Smooth muscle cell (in vitro differentiated cells): Measurements from ENCODE around the gene CALML3. TPM values are rescaled to one million over a fixed set of nuclear protein-coding genes. Genes with fewer than 3 reads are reported as not detected.

ENCODE experiments used
- DNase-seq: peaks from one replicate; lab custom pipeline; 2025; ENCODE audit not compliant: unreplicated experiment; lab: John Stamatoyannopoulos, UW
- H2AFZ ChIP-seq: fragments of 200-600 bp; sonication (generic); 2 replicates; pipeline ENCODE4 v1.6.0; 2016; ENCODE audit warnings: antibody characterized with exemption, low read depth, mild to moderate bottlenecking
- H3F3A ChIP-seq: fragments of 200-600 bp; sonication (generic); 2 replicates; pipeline ENCODE4 v1.6.0; 2017; ENCODE audit warnings: antibody characterized with exemption, low read depth
- H3K27ac ChIP-seq: fragments of 200-600 bp; sonication (generic); 2 replicates; pipeline ENCODE4 v1.5.1; 2016; ENCODE audit warnings: low read depth, mild to moderate bottlenecking
- H3K27me3 ChIP-seq: fragments of 200-600 bp; sonication (generic); 2 replicates; pipeline ENCODE4 v1.6.1; 2016; ENCODE audit warnings: low read depth, mild to moderate bottlenecking
- H3K36me3 ChIP-seq: fragments of 200-600 bp; sonication (generic); 2 replicates; pipeline ENCODE4 v1.5.1; 2016; ENCODE audit warnings: low read depth
- H3K4me1 ChIP-seq: fragments of 200-600 bp; sonication (generic); 2 replicates; pipeline ENCODE4 v1.5.1; 2016; ENCODE audit warnings: low read depth
- H3K4me2 ChIP-seq: fragments of 200-600 bp; sonication (generic); 2 replicates; pipeline ENCODE4 v1.6.0; 2016; ENCODE audit warnings: mild to moderate bottlenecking
- H3K4me3 ChIP-seq: fragments of 200-600 bp; sonication (generic); 2 replicates; pipeline ENCODE4 v1.5.1; 2016; ENCODE audit warnings: mild to moderate bottlenecking
- H3K79me2 ChIP-seq: fragments of 200-600 bp; sonication (generic); 2 replicates; pipeline ENCODE4 v1.6.0; 2016; ENCODE audit warnings: low read depth, mild to moderate bottlenecking
- H3K9ac ChIP-seq: fragments of 200-600 bp; sonication (generic); 2 replicates; pipeline ENCODE4 v1.6.0; 2016; ENCODE audit warnings: low read depth
- H3K9me3 ChIP-seq: fragments of 200-600 bp; sonication (generic); replicated peaks from 2 replicates; pipeline ENCODE4 v1.5.1; 2016; ENCODE audit warnings: low read depth
- H4K20me1 ChIP-seq: fragments of 200-600 bp; sonication (generic); 2 replicates; pipeline ENCODE4 v1.6.0; 2016; ENCODE audit warnings: low read depth
- WGBS: methylation state at CpG from one replicate; pipeline ENCODE4 v1.1.7; 2016; ENCODE audit warnings: low lambda C conversion rate; 5-methylcytosine and 5-hydroxymethylcytosine counted together
- polyA plus RNA-seq: library from polyadenylated mRNA; unstranded; fragments of >200 nt; fragmentation: Nextera tagmentation; extraction: Ambion mirVana; gene quantifications from 2 replicates; pipeline ENCODE4 v1.2.1, GENCODE V29; 2016
- total RNA-seq: library from RNA; depleted of rRNA; stranded (reverse); fragments of >200 nt; gene quantifications from 2 replicates; pipeline ENCODE4 v1.2.3, GENCODE V29; 2014
- TF ChIP-seq, protein P1 (sequence below): fragments of 200-600 bp; sonication (generic); IDR thresholded peaks from 2 replicates; pipeline ENCODE4 v1.5.1; 2017; ENCODE audit warnings: borderline replicate concordance, mild to moderate bottlenecking, antibody characterized with exemption; ENCODE audit not compliant: insufficient read depth, poor library complexity, severe bottlenecking

The CALML3 gene
- total and polyA plus RNA-seq, 2 experiments from 2014 or later, result 0.49 TPM; not detected in 1

DNA sequence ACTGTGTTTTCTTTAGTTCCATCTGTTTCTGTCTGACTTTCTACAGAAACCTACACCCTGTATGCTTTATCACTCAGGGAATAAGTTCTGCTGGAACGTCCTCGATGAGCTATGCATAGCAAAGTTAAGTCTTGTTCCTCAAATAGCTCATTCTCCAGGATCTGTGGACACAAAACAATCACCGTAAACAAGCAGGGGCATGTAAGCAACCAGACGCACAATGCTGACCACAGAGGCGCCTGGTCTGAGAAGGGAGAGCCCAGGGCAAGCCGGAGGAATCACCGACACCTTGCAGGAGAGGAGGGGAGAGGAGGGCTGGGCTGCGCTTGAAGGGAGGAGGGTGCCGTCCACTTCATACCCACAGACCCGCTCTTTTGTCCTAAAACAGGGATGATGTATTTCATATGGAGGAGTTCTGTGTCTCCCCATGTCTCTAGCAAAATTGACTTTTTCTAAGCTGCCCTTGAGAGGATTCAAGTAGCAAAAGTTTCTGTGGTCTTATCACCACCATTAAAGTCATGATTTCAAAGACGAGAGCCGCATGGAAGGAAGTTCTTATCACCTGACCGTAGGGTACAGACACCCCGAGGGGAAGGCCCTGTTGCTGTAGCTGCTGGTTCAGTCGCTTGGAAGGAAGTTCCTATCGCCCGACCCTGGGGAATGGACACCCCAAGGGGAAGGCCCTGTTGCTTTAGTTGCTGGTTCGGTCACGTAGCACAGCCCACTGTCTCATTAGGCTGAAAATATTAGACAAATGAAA, 14.3 kb downstream of the CALML3 start:
- Histone ChIP-seq H2AFZ (no peak overlapping the region), H3F3A (peaks cover 26% of the 10 kb centered on the region), H3K9ac (peak overlapping the region; percentile 4), H3K4me2 (peak overlapping the region; percentile 71), H3K79me2 (no peaks in the 10 kb centered on the region), H3K4me3 (no peak overlapping the region), H3K4me1 (no peaks in the 10 kb centered on the region), H3K27me3 (no peaks in the 10 kb centered on the region), H3K27ac (peak overlapping the region; percentile 86), H3K36me3 (no peaks in the 10 kb centered on the region), H4K20me1 (no peaks in the 10 kb centered on the region), H3K9me3 (peaks cover 9% of the 10 kb centered on the region)
- WGBS, result 38% methylated on average over 19 of the region's 19 CpGs
- TF ChIP-seq, protein P1, sequence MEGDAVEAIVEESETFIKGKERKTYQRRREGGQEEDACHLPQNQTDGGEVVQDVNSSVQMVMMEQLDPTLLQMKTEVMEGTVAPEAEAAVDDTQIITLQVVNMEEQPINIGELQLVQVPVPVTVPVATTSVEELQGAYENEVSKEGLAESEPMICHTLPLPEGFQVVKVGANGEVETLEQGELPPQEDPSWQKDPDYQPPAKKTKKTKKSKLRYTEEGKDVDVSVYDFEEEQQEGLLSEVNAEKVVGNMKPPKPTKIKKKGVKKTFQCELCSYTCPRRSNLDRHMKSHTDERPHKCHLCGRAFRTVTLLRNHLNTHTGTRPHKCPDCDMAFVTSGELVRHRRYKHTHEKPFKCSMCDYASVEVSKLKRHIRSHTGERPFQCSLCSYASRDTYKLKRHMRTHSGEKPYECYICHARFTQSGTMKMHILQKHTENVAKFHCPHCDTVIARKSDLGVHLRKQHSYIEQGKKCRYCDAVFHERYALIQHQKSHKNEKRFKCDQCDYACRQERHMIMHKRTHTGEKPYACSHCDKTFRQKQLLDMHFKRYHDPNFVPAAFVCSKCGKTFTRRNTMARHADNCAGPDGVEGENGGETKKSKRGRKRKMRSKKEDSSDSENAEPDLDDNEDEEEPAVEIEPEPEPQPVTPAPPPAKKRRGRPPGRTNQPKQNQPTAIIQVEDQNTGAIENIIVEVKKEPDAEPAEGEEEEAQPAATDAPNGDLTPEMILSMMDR, result no peak
- no peak for DNase-seq

DNA sequence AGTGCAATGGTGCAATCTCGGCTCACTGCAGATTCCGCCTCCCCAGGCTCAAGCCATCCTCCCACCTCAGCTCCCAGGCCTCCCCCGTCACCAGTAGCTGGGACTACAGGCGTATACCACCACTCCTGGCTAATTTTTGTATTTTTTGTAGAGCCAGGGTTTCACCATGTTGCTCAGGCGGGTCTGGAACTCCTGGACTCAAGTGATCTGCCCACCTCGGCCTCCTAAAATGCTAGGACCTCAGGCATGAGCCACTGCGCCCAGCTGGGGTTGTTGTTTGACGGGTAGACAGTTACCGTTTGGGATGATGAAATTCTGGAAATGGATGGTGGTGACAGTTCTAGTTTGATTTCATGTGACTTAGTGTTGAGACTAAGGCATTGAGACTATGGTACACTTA, 15.3 kb downstream of the CALML3 start:
- 98% methylated on average over 9 of the region's 9 CpGs for WGBS
- no peak for DNase-seq
- Histone ChIP-seq H3F3A (peaks cover 23% of the 10 kb centered on the region), H3K4me1 (no peaks in the 10 kb centered on the region), H3K79me2 (no peaks in the 10 kb centered on the region), H3K27me3 (no peaks in the 10 kb centered on the region), H2AFZ (no peak overlapping the region), H3K4me2 (no peak overlapping the region), H4K20me1 (no peaks in the 10 kb centered on the region), H3K9me3 (peaks cover 9% of the 10 kb centered on the region), H3K27ac (peak overlapping the region; percentile 86), H3K36me3 (no peaks in the 10 kb centered on the region), H3K4me3 (no peak overlapping the region), H3K9ac (no peak overlapping the region)
- TF ChIP-seq, protein P1, result no peak

DNA sequence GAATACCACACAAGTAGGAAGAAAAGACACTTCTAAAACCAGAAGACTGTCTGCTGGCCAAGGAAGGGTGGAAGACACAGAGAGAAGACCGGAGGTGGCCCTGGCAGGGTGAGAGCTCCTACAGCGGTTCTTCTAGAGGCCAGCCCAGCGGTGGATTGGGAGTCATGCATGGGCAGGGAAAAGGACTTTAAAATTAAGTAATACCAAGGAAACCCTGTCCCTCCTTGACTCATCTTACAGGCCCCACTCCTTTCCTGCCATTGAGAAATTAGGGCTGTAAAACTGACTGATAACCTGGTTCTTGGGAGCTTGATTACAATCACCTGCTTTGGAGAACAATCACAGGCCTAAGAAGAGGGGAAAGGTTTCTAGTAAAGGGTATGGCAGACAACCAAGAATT, 16.1 kb downstream of the CALML3 start:
- Histone ChIP-seq H3K27ac (no peak overlapping the region), H3K9me3 (peaks cover 9% of the 10 kb centered on the region), H3F3A (peaks cover 24% of the 10 kb centered on the region), H3K79me2 (no peaks in the 10 kb centered on the region), H3K4me3 (no peak overlapping the region), H2AFZ (no peak overlapping the region), H4K20me1 (no peaks in the 10 kb centered on the region), H3K4me2 (no peak overlapping the region), H3K27me3 (no peaks in the 10 kb centered on the region), H3K9ac (no peak overlapping the region), H3K36me3 (no peaks in the 10 kb centered on the region), H3K4me1 (no peaks in the 10 kb centered on the region)
- no peak for DNase-seq
- WGBS, result 86% methylated on average over 3 of the region's 3 CpGs
- TF ChIP-seq, protein P1, result no peak

DNA sequence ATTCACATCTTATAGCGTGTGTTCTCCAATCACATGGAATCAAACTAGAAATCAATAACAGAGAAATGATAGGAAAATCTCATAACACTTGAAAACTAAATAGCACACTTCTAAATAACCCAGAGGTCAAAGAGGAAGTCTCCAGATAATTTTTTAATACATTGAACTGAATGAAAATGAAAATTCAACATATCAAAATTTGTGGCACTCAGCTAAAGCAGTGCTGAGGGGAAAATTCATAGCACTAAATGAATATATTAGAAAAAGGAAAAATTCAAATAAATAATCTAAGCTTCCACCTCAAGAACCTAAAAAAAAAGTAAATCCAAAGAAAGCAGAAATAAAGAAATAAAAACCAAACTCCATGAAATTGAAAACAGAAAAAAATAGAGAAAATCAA, 17.3 kb downstream of the CALML3 start:
- 91% methylated on average over 1 of the region's 1 CpG for WGBS
- H3K4me1 ChIP-seq, result no peaks in the 10 kb centered on the region
- no peak overlapping the region for H3K4me2 ChIP-seq
- no peak for DNase-seq
- no peaks in the 10 kb centered on the region for H3K79me2 ChIP-seq
- H2AFZ ChIP-seq, result no peak overlapping the region
- peaks cover 16% of the 10 kb centered on the region for H3F3A ChIP-seq
- TF ChIP-seq, protein P1, result no peak
- H4K20me1 ChIP-seq, result no peaks in the 10 kb centered on the region
- no peaks in the 10 kb centered on the region for H3K27me3 ChIP-seq
- H3K4me3 ChIP-seq, result no peak overlapping the region
- H3K27ac ChIP-seq, result no peak overlapping the region
- no peak overlapping the region for H3K9ac ChIP-seq
- no peaks in the 10 kb centered on the region for H3K36me3 ChIP-seq
- H3K9me3 ChIP-seq, result peaks cover 9% of the 10 kb centered on the region
